Suprapubic skin (tissue), 4 donors: ENCODE data around the gene SOX30.

Source experiments
- CTCF ChIP-seq, 2 donors: fragments of 200-600 bp in 1 of 2; fragments of 450-650 bp in 1 of 2; sonication (generic) in 1 of 2; IDR thresholded peaks; one replicate each; pipeline ENCODE4 v1.5.1; 2016 to 2019; ENCODE audit warnings: antibody characterized with exemption in 2 of 2, mild to moderate bottlenecking in 1 of 2, moderate library complexity in 1 of 2
- EP300 ChIP-seq: sonication (generic); formaldehyde crosslinking; IDR thresholded peaks from one replicate; pipeline ENCODE4 v1.6.1; 2017; ENCODE audit warnings: antibody characterized with exemption
- POLR2A ChIP-seq, 2 donors: fragments of 450-650 bp; IDR thresholded peaks; one replicate each; pipeline ENCODE4 v1.6.1; 2017; ENCODE audit warnings: antibody characterized with exemption in 2 of 2, mild to moderate bottlenecking in 2 of 2, moderate library complexity in 2 of 2
- POLR2AphosphoS5 ChIP-seq, 3 donors: sonication (generic); formaldehyde crosslinking; IDR thresholded peaks; one replicate each; pipeline ENCODE4 v1.6.1; 2017; ENCODE audit warnings: antibody characterized with exemption in 3 of 3

GRCh38 chr5:157576678-157577077 lies 75.6 kb downstream of the SOX30 start:
- TF ChIP-seq CTCF (IDR thresholded peaks at IDR 0.05) (no peak), POLR2A (IDR thresholded peaks at IDR 0.05) (no peak), POLR2AphosphoS5 (IDR thresholded peaks at IDR 0.05) (no peak), EP300 (no peak)
